Vein endothelial cell (primary cell): ENCODE data around the gene S100A12. TPM values are rescaled to one million over a fixed set of nuclear protein-coding genes. Genes with fewer than 3 reads are reported as not detected.

Source experiments
- small RNA-seq: library from RNA; depleted of rRNA; stranded (forward); fragments of <200 nt; gene quantifications from one replicate; pipeline ENCODE3, GENCODE V24; 2012
- total RNA-seq: library from RNA; depleted of rRNA; stranded (reverse); fragments of >200 nt; gene quantifications from 2 replicates; pipeline ENCODE4 v1.2.3, GENCODE V29; 2012

S100A12 gene
- not detected in 2 replicates for total RNA-seq

GRCh38 chr1:153375511-153375910 lies at the start of gene S100A12:
TSS of gene S100A12 (minus strand) at chr1:153375621. CDS start at chr1:153374592, 1,029 bp downstream.

DNA sequence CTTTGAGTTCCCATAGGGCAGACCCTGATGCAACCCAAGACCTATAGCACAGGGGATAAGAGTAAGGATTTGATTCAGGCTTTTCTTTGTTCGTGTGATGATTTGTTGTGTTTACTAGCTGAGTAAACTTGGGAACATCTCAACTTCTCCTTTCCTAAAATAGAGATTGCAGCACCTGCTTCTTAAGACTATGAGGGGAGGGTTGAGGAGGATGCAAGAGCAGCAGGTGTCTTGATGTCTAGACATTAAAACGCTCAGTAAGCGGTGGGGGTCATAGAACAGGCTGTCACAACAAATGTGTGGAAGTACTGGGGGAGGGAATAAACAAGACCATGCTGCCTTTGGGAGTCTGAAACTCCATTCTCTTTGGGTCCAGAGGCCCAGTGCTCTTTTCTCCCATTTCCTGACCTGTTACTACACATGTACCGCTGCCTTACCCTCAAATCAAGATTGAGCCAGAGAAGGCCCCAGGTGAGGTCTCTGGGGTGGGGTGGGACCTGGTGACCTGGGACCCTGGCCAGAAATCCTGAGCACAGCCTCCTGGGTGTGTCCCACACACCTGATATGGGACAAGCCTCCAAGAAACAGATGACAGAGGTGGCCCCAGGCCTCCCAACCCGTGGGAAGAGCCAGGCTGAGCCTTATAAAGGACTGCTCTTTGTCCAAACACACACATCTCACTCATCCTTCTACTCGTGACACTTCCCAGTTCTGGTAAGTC lies 40.6 kb upstream of the S100A12 start, which contains the start of gene S100A7A:
TSS of gene S100A7A (plus strand) at position 671 of the 721 bp plus-strand sequence. CDS start 1,563 bp downstream, outside the sequence.

GRCh38 chr1:153390938-153391710 lies 15.7 kb upstream of the S100A12 start, which contains the start of gene S100A8:
TSS of gene S100A8 (minus strand) at chr1:153391073. CDS start at chr1:153390535, 538 bp downstream.

GRCh38 chr1:153357853-153358690 lies 17.3 kb downstream of the S100A12 start, which contains the start of gene S100A9:
TSS of gene S100A9 (plus strand) at chr1:153357854. CDS start at chr1:153358284, 430 bp downstream.

GRCh38 chr1:153348511-153349362 lies 26.7 kb downstream of the S100A12 start, which contains the start of gene PGLYRP4:
TSS of gene PGLYRP4 (minus strand) at chr1:153348841. CDS start at chr1:153347932, 909 bp downstream.

Small RNA genes within 50 kb of the gene (small RNA-seq; reads per million reads assigned to genes)
- not detected for gene RNU6-160P
- gene S100A15A: not detected

Other genes starting within 250 kb of the S100A12 start
- gene SPRR2G, start 224.7 kb downstream of the S100A12 start, total RNA-seq: not detected in 2 replicates
- not detected in 2 replicates for gene LELP1, start 172.2 kb downstream of the S100A12 start, total RNA-seq
- not detected in 2 replicates for gene PRR9, start 158.0 kb downstream of the S100A12 start, total RNA-seq
- gene LORICRIN, start 115.9 kb downstream of the S100A12 start, total RNA-seq: not detected in 2 replicates
- gene PGLYRP3, start 62.7 kb downstream of the S100A12 start, total RNA-seq: not detected in 2 replicates
- gene PGLYRP4, start 26.8 kb downstream of the S100A12 start, total RNA-seq: not detected in 2 replicates
- gene S100A9, start 17.8 kb downstream of the S100A12 start, total RNA-seq: not detected in 2 replicates
- not detected in 2 replicates for gene S100A8, start 15.5 kb upstream of the S100A12 start, total RNA-seq
- not detected in 2 replicates for gene S100A7A, start 40.9 kb upstream of the S100A12 start, total RNA-seq
- not detected in 2 replicates for gene S100A7, start 85.0 kb upstream of the S100A12 start, total RNA-seq
- 478 and 546 TPM in 2 replicates for gene S100A6, start 160.4 kb upstream of the S100A12 start, total RNA-seq
- gene S100A5, start 165.3 kb upstream of the S100A12 start, total RNA-seq: not detected in 2 replicates
- gene S100A4, start 170.2 kb upstream of the S100A12 start, total RNA-seq: 5.2 and 5.7 TPM in 2 replicates
- 0.98 and 2.4 TPM in 2 replicates for gene S100A3, start 173.6 kb upstream of the S100A12 start, total RNA-seq
- gene S100A2, start 190.2 kb upstream of the S100A12 start, total RNA-seq: 0.33 and 0.86 TPM in 2 replicates
- 678 and 716 TPM in 2 replicates for gene S100A16, start 237.5 kb upstream of the S100A12 start, total RNA-seq
- not detected in 2 replicates for gene S100A14, start 240.7 kb upstream of the S100A12 start, total RNA-seq